GM12878 (cell line): Measurements from ENCODE around the gene PC. TPM values are rescaled to one million over a fixed set of nuclear protein-coding genes. Genes with fewer than 3 reads are reported as not detected.

ENCODE experiments used
- ATAC-seq: fragments of 200-7000 bp; cut with Tn5 transposase; 3 replicates; pipeline ENCODE4 v1.9.1; 2020; ENCODE audit warnings: mild to moderate bottlenecking, moderate library complexity
- BruUV-seq: library from RNA; stranded (reverse); fragments of 400-500 nt; replicated peaks from 2 replicates; lab custom pipeline; 2021; lab: Mats Ljungman, UMichigan
- CTCF ChIA-PET: fragments of 300-600 bp; sonication (Branson Sonifier 250); formaldehyde crosslinking; extraction: SDS; loops from one replicate; lab custom pipeline; 2021; ENCODE audit warnings: inconsistent platforms; lab: Yijun Ruan, JAX
- POLR2A ChIA-PET: fragments of 350-600 bp; formaldehyde crosslinking; extraction: SDS; loops from one replicate; lab custom pipeline; 2021; ENCODE audit warnings: inconsistent platforms; lab: Charles Lee
- RAD21 ChIA-PET: fragments of 300-600 bp; sonication (Branson Sonifier 250); formaldehyde crosslinking; loops from one replicate; lab custom pipeline; 2023; ENCODE audit warnings: antibody characterized with exemption; ENCODE audit not compliant: unreplicated experiment; lab: Charles Lee
- SMC1A ChIA-PET: fragments of 300-600 bp; sonication (Branson Sonifier 250); formaldehyde crosslinking; loops from one replicate; lab custom pipeline; 2023; ENCODE audit not compliant: unreplicated experiment, uncharacterized antibody; lab: Charles Lee
- DNase-seq: peaks from one replicate; pipeline ENCODE4 v3.0.0-alpha.2; 2011; ENCODE audit warnings: low read depth, low spot score
- FAIRE-seq: peaks from 3 replicates; lab custom pipeline; 2011; peaks lifted over from hg19 to GRCh38; lab: Jason Lieb, UNC
- H2AFZ ChIP-seq: 2 replicates; pipeline ENCODE4 v1.6.0; 2011; ENCODE audit warnings: low read depth, low read length, control low read depth; ENCODE audit not compliant: control insufficient read depth
- H3K27ac ChIP-seq: 2 replicates; pipeline ENCODE4 v1.5.1; 2011; ENCODE audit warnings: control low read depth; ENCODE audit not compliant: control insufficient read depth, insufficient read depth
- H3K27me3 ChIP-seq, 2 experiments: replicated peaks in 1 of 2; 2 replicates each; pipeline versions ENCODE4 v1.6.0 to v1.6.1; 2011; ENCODE audit warnings: low read length in 1 of 2; ENCODE audit not compliant: control insufficient read depth in 2 of 2, insufficient read depth in 2 of 2
- H3K36me3 ChIP-seq, 2 experiments: 2 replicates each; pipeline ENCODE4 v1.5.1; 2011; ENCODE audit warnings: low read length in 1 of 2; ENCODE audit not compliant: control insufficient read depth in 2 of 2, insufficient read depth in 2 of 2
- H3K4me1 ChIP-seq: 2 replicates; pipeline ENCODE4 v1.6.1; 2011; ENCODE audit warnings: mild to moderate bottlenecking, low read length, moderate library complexity, mixed read lengths; ENCODE audit not compliant: control insufficient read depth, insufficient read depth
- H3K4me2 ChIP-seq: 2 replicates; pipeline ENCODE4 v1.6.0; 2011; ENCODE audit warnings: control low read depth; ENCODE audit not compliant: control insufficient read depth, insufficient read depth
- H3K4me3 ChIP-seq: fragments of 200-600 bp; sonication (generic); 2 replicates; pipeline ENCODE4 v1.5.1; 2016
- H3K79me2 ChIP-seq: 2 replicates; pipeline ENCODE4 v1.6.0; 2011; ENCODE audit warnings: low read length; ENCODE audit not compliant: control insufficient read depth, insufficient read depth
- H3K9ac ChIP-seq: 2 replicates; pipeline ENCODE4 v1.8.0; 2011; ENCODE audit warnings: low read length, control low read depth, mixed read lengths; ENCODE audit not compliant: control insufficient read depth, insufficient read depth
- H3K9me3 ChIP-seq: replicated peaks from 3 replicates; pipeline ENCODE4 v1.5.1; 2011; ENCODE audit warnings: mild to moderate bottlenecking, low read length; ENCODE audit not compliant: control insufficient read depth, insufficient read depth
- H4K20me1 ChIP-seq: 2 replicates; pipeline ENCODE4 v1.6.0; 2011; ENCODE audit not compliant: control insufficient read depth, insufficient read depth
- BCL3 ChIP-seq: IDR thresholded peaks from 2 replicates; pipeline ENCODE4 v1.6.1; 2011; ENCODE audit warnings: borderline replicate concordance, low read depth, mild to moderate bottlenecking, moderate library complexity, low read length; ENCODE audit not compliant: insufficient read depth, poor library complexity, severe bottlenecking
- JUNB ChIP-seq: IDR thresholded peaks from 2 replicates; pipeline ENCODE4 v1.6.1; 2016; ENCODE audit warnings: antibody characterized with exemption, mild to moderate bottlenecking
- MEF2A ChIP-seq: IDR thresholded peaks from 2 replicates; pipeline ENCODE4 v1.6.1; 2011; ENCODE audit warnings: low read depth, mild to moderate bottlenecking, low read length, moderate library complexity; ENCODE audit not compliant: insufficient read depth
- RELA ChIP-seq: fragments of 450-650 bp; IDR thresholded peaks from 2 replicates; pipeline ENCODE4 v1.8.0; 2014; ENCODE audit warnings: borderline replicate concordance; ENCODE audit not compliant: partially characterized antibody
- ZBED1 ChIP-seq: IDR thresholded peaks from 2 replicates; pipeline ENCODE4 v1.6.1; 2016; ENCODE audit warnings: borderline replicate concordance
- ZNF274 ChIP-seq: IDR thresholded peaks from one replicate; pipeline ENCODE4 v1.8.0; 2011; ENCODE audit not compliant: insufficient read length, insufficient read depth
- ZNF687 ChIP-seq: fragments of 450-650 bp; IDR thresholded peaks from 2 replicates; pipeline ENCODE4 v1.6.1; 2017; ENCODE audit warnings: mild to moderate bottlenecking, moderate library complexity
- WGBS: methylation state at CpG from one replicate; pipeline ENCODE4 v1.1.6; 2016; ENCODE audit warnings: low lambda C conversion rate; ENCODE audit not compliant: insufficient replicate concordance, insufficient coverage; ENCODE audit errors: missing lambda C conversion rate; 5-methylcytosine and 5-hydroxymethylcytosine counted together
- in situ Hi-C: fragments of 300-500 bp; cut with MboI; formaldehyde crosslinking; loops from 9 replicates; pipeline ENCODE4 v1.14.3; 2018; ENCODE audit warnings: mixed read lengths
- intact Hi-C: fragments of 100-400 bp; cut with micrococcal nuclease; formaldehyde crosslinking; loops from one replicate; pipeline ENCODE4 v1.14.2; 2022; ENCODE audit not compliant: unreplicated experiment
- polyA plus RNA-seq, 11 experiments: library from polyadenylated mRNA; depleted of rRNA in 4 of 11; unstranded in 6 of 11; stranded (reverse) in 5 of 11; fragments of >200 nt; fragmentation: Nextera tagmentation in 4 of 11; fragmentation: Illumina TruSeq in 1 of 11; extraction: Ambion mirVana in 4 of 11; extraction: Trizol in 1 of 11; gene quantifications; 1 replicate in 1 of 11; 2 replicates in 10 of 11; pipeline versions ENCODE4 v1.2.1 to v1.2.3, GENCODE V29; 2011 to 2016; ENCODE audit warnings: inconsistent platforms in 2 of 11, missing spikeins in 2 of 11, low read depth in 1 of 11
- total RNA-seq, 4 experiments: library from RNA; depleted of rRNA in 3 of 4; stranded (reverse); fragments of >200 nt in 3 of 4; fragmentation: Illumina TruSeq in 1 of 4; extraction: Trizol in 1 of 4; gene quantifications; 2 replicates each; pipeline versions ENCODE4 v1.2.1 to v1.2.3, GENCODE V29; 2013 to 2021
- TF ChIP-seq, protein P1 (sequence below): IDR thresholded peaks from 2 replicates; pipeline ENCODE4 v1.6.1; 2011; ENCODE audit warnings: mild to moderate bottlenecking, low read depth, low read length, moderate library complexity; ENCODE audit not compliant: insufficient replicate concordance
- TF ChIP-seq, protein P2 (sequence below): fragments of 450-650 bp; formaldehyde crosslinking; IDR thresholded peaks from 2 replicates; pipeline ENCODE4 v1.4.0; 2022; ENCODE audit warnings: mild to moderate bottlenecking, moderate library complexity

PC gene
- total and polyA plus RNA-seq, 10 of the 15 experiments (the other 5 are each of a cell fraction or from before 2014, with no cell fraction given) = 0.22 to 10.3 (median 4.5) TPM

DNA sequence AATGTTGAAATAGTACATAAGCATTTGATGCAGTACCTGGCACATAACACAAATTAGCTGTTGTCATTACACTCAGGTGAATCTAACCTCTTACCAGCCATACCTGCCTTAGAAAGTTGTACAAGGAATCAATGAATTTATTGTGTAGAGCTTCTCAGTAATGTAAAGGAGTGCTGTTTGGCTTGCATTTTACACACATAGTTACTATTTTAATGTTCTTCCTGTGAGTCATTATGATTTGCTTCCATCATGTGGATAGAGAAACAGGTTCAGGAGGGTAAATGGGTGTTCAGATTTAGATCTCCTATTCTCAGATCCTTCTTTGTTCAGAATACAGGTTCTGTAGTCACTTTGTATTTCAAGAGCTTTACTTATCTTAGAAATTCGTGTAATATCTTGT, 142.5 kb downstream of the PC start:
- Histone ChIP-seq H3K79me2 (no peaks in the 10 kb centered on the region), H3K9me3 (no peaks in the 10 kb centered on the region), H3K9ac (no peak overlapping the region), H3K4me1 (no peaks in the 10 kb centered on the region), H4K20me1 (no peaks in the 10 kb centered on the region), H3K36me3 (no peaks in the 10 kb centered on the region), H3K4me2 (no peak overlapping the region), H3K27me3 (no peaks in the 10 kb centered on the region), H2AFZ (no peak overlapping the region), H3K27ac (no peak overlapping the region), H3K4me3 (no peak overlapping the region)
- CTCF ChIA-PET = interaction anchor here (1.5 kb wide), 1 partner anchor 11 kb away, joined by 3 read pairs; no protein-coding TSS in a partner anchor
- POLR2A ChIA-PET = no interaction called here
- in situ Hi-C loops (no loop called here), intact Hi-C loops (no loop called here)
- ATAC-seq = no peak
- 67% methylated on average over 1 of the region's 1 CpG for WGBS
- no TSS peak for BruUV-seq
- RAD21 ChIA-PET = interaction anchor here (0.6 kb wide), 1 partner anchor 70 kb away, joined by 3 read pairs; no protein-coding TSS in a partner anchor
- DNase-seq = no peak
- no peak for FAIRE-seq
- SMC1A ChIA-PET = no interaction called here
- TF ChIP-seq, protein P1, sequence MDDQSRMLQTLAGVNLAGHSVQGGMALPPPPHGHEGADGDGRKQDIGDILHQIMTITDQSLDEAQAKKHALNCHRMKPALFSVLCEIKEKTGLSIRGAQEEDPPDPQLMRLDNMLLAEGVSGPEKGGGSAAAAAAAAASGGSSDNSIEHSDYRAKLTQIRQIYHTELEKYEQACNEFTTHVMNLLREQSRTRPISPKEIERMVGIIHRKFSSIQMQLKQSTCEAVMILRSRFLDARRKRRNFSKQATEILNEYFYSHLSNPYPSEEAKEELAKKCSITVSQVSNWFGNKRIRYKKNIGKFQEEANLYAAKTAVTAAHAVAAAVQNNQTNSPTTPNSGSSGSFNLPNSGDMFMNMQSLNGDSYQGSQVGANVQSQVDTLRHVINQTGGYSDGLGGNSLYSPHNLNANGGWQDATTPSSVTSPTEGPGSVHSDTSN = no peak
- TF ChIP-seq MEF2A (no peak), ZNF274 (no peak), BCL3 (no peak), JUNB (no peak), RELA (no peak), ZNF687 (no peak), ZBED1 (no peak)
- TF ChIP-seq, protein P2, sequence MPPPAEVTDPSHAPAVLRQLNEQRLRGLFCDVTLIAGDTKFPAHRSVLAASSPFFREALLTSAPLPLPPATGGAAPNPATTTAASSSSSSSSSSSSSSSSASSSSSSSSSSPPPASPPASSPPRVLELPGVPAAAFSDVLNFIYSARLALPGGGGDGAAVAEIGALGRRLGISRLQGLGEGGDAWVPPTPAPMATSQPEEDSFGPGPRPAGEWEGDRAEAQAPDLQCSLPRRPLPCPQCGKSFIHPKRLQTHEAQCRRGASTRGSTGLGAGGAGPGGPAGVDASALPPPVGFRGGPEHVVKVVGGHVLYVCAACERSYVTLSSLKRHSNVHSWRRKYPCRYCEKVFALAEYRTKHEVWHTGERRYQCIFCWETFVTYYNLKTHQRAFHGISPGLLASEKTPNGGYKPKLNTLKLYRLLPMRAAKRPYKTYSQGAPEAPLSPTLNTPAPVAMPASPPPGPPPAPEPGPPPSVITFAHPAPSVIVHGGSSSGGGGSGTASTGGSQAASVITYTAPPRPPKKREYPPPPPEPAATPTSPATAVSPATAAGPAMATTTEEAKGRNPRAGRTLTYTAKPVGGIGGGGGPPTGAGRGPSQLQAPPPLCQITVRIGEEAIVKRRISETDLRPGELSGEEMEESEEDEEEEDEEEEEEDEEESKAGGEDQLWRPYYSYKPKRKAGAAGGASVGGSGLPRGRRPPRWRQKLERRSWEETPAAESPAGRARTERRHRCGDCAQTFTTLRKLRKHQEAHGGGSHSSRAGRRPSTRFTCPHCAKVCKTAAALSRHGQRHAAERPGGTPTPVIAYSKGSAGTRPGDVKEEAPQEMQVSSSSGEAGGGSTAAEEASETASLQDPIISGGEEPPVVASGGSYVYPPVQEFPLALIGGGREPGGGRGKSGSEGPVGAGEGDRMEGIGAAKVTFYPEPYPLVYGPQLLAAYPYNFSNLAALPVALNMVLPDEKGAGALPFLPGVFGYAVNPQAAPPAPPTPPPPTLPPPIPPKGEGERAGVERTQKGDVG = no peak
